ENCODE results near the gene HM13. TPM values are rescaled to one million over a fixed set of nuclear protein-coding genes. Genes with fewer than 3 reads are reported as not detected.

HM13 gene
- total and polyA plus RNA-seq, 9 of the 15 experiments (the other 6 are each of a cell fraction or from before 2014, with no cell fraction given) = 7.7 to 136 (median 74.5) TPM

DNA sequence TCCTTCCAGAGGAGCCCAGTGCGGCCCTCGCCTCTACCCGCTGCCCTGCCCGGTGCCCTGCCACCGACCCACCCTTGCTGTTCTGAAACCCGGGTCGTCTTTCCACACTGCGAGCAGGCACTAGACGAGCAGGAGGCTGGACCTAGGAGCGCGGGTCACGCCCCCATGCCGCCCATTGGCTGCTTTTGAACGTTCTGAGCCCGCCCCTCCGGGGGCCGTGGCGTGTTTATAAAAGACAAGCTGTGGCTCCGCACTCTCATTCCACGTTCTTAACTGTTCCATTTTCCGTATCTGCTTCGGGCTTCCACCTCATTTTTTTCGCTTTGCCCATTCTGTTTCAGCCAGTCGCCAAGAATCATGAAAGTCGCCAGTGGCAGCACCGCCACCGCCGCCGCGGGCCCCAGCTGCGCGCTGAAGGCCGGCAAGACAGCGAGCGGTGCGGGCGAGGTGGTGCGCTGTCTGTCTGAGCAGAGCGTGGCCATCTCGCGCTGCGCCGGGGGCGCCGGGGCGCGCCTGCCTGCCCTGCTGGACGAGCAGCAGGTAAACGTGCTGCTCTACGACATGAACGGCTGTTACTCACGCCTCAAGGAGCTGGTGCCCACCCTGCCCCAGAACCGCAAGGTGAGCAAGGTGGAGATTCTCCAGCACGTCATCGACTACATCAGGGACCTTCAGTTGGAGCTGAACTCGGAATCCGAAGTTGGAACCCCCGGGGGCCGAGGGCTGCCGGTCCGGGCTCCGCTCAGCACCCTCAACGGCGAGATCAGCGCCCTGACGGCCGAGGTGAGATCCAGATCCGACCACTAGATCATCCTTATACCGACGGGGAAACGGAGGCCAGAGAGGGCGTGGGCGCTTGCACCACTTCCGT is 91.0 kb downstream of the HM13 start, which contains the start of gene ID1 (continued):
- TF ChIP-seq ZNF165 (CRISPR knock-in tag; IDR thresholded peaks at IDR 0.05; ENCODE audit: borderline replicate concordance) = peak; percentile 6; the same call in 1 of the 2 replicates
- TF ChIP-seq ZKSCAN1 (IDR thresholded peaks at IDR 0.05; ENCODE audit: low read depth, low read length) = no peak; the same call in 1 of the 2 replicates
- peak; percentile 75 for TF ChIP-seq RB1 (IDR thresholded peaks at IDR 0.05; ENCODE audit: low read depth)
- peak; percentile 94 for TF ChIP-seq SP1 (CRISPR knock-in tag; IDR thresholded peaks at IDR 0.05)
- TF ChIP-seq POLR2AphosphoS5 (IDR thresholded peaks at IDR 0.05; ENCODE audit: control insufficient read depth, insufficient read depth, low read depth, low read length) = peak; percentile 98
- peak; percentile 100 for TF ChIP-seq KDM5B (IDR thresholded peaks at IDR 0.05; ENCODE audit: insufficient replicate concordance, low read depth, low read length)
- TF ChIP-seq ZNF263 (CRISPR knock-in tag; IDR thresholded peaks at IDR 0.05; ENCODE audit: borderline replicate concordance) = no peak
- peak; percentile 87 to 95; a peak in 3 of 4 replicates for TF ChIP-seq HDAC1 (IDR thresholded peaks at IDR 0.05)
- TF ChIP-seq, protein P1, sequence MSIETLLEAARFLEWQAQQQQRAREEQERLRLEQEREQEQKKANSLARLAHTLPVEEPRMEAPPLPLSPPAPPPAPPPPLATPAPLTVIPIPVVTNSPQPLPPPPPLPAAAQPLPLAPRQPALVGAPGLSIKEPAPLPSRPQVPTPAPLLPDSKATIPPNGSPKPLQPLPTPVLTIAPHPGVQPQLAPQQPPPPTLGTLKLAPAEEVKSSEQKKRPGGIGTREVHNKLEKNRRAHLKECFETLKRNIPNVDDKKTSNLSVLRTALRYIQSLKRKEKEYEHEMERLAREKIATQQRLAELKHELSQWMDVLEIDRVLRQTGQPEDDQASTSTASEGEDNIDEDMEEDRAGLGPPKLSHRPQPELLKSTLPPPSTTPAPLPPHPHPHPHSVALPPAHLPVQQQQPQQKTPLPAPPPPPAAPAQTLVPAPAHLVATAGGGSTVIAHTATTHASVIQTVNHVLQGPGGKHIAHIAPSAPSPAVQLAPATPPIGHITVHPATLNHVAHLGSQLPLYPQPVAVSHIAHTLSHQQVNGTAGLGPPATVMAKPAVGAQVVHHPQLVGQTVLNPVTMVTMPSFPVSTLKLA (conservative IDR thresholded peaks at IDR 0.05) = peak; percentile 94 to 96
- TF ChIP-seq TFAM (CRISPR knock-in tag; conservative IDR thresholded peaks at IDR 0.05) = no peak
- TF ChIP-seq, protein P2, sequence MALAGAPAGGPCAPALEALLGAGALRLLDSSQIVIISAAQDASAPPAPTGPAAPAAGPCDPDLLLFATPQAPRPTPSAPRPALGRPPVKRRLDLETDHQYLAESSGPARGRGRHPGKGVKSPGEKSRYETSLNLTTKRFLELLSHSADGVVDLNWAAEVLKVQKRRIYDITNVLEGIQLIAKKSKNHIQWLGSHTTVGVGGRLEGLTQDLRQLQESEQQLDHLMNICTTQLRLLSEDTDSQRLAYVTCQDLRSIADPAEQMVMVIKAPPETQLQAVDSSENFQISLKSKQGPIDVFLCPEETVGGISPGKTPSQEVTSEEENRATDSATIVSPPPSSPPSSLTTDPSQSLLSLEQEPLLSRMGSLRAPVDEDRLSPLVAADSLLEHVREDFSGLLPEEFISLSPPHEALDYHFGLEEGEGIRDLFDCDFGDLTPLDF (CRISPR knock-in tag; IDR thresholded peaks at IDR 0.05) = peak; percentile 89
- peak; percentile 59 for TF ChIP-seq L3MBTL2 (IDR thresholded peaks at IDR 0.05)
- peak; percentile 84 for TF ChIP-seq ZNF384 (IDR thresholded peaks at IDR 0.05; ENCODE audit: low read depth, low read length)
- TF ChIP-seq CSDE1 (IDR thresholded peaks at IDR 0.05) = peak in 1 of 2 experiments; percentile 76; a peak in 2 of 4 replicates
- peak; percentile 47; the same call in 1 of the 2 replicates for TF ChIP-seq CBFA2T3 (IDR thresholded peaks at IDR 0.05)
- TF ChIP-seq SMARCE1 (IDR thresholded peaks at IDR 0.05) = no peak
